GM12891 (cell line): Measurements from ENCODE around the gene EXTL1.

Experiments
- POLR2A ChIP-seq: IDR thresholded peaks from 2 replicates; pipeline ENCODE4 v1.6.1; 2011; ENCODE audit warnings: low read depth, low read length, control low read depth
- POLR2AphosphoS5 ChIP-seq: IDR thresholded peaks from 2 replicates; pipeline ENCODE4 v1.6.1; 2011; ENCODE audit warnings: low read depth, low read length, control low read depth
- POU2F2 ChIP-seq: IDR thresholded peaks from 2 replicates; pipeline ENCODE4 v1.6.1; 2011; ENCODE audit warnings: low read depth, mild to moderate bottlenecking, control low read depth, low read length, moderate library complexity
- SPI1 ChIP-seq: IDR thresholded peaks from 2 replicates; pipeline ENCODE4 v1.6.1; 2011; ENCODE audit warnings: low read depth, low read length, control low read depth
- TAF1 ChIP-seq: IDR thresholded peaks from 2 replicates; pipeline ENCODE4 v1.6.1; 2011; ENCODE audit warnings: low read depth, low read length, control low read depth

- TF ChIP-seq POU2F2 (no peak), POLR2A (no peak), POLR2AphosphoS5 (no peak), TAF1 (no peak), SPI1 (no peak)
Measured at GRCh38 chr1:26012864-26013263, 8.7 kb upstream of the EXTL1 start.
